BE2C (cell line): ENCODE data around the gene LAMA3.

Experiments
- DNase-seq: peaks from one replicate; pipeline ENCODE4 v3.0.0-alpha.2; 2020
- H3K27me3 ChIP-seq: fragments of 250-450 bp; sonication (Bioruptor Pico); 2 replicates; pipeline ENCODE4 v1.5.1; 2020; ENCODE audit warnings: mild to moderate bottlenecking
- H3K36me3 ChIP-seq: fragments of 250-450 bp; sonication (Bioruptor Pico); 2 replicates; pipeline ENCODE4 v1.5.1; 2020; ENCODE audit warnings: mild to moderate bottlenecking
- H3K4me1 ChIP-seq: fragments of 250-450 bp; sonication (Bioruptor Pico); 2 replicates; pipeline ENCODE4 v1.5.1; 2020
- H3K4me3 ChIP-seq: 2 replicates; pipeline ENCODE4 v1.5.1; 2011; ENCODE audit warnings: low read depth, low read length
- H3K9me3 ChIP-seq: fragments of 250-450 bp; sonication (Bioruptor Pico); 2 replicates; pipeline ENCODE4 v1.5.1; 2020
- TF ChIP-seq, protein P1 (sequence below): IDR thresholded peaks from 2 replicates; pipeline ENCODE4 v1.5.1; 2012; ENCODE audit warnings: mild to moderate bottlenecking, low read depth, low read length

Gene LAMA3

GRCh38 chr18:23833714-23834113 is 144.5 kb downstream of the LAMA3 start:
- DNase-seq: no peak
- TF ChIP-seq, protein P1, sequence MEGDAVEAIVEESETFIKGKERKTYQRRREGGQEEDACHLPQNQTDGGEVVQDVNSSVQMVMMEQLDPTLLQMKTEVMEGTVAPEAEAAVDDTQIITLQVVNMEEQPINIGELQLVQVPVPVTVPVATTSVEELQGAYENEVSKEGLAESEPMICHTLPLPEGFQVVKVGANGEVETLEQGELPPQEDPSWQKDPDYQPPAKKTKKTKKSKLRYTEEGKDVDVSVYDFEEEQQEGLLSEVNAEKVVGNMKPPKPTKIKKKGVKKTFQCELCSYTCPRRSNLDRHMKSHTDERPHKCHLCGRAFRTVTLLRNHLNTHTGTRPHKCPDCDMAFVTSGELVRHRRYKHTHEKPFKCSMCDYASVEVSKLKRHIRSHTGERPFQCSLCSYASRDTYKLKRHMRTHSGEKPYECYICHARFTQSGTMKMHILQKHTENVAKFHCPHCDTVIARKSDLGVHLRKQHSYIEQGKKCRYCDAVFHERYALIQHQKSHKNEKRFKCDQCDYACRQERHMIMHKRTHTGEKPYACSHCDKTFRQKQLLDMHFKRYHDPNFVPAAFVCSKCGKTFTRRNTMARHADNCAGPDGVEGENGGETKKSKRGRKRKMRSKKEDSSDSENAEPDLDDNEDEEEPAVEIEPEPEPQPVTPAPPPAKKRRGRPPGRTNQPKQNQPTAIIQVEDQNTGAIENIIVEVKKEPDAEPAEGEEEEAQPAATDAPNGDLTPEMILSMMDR: no peak
- Histone ChIP-seq H3K4me3 (no peak overlapping the region), H3K27me3 (no peaks in the 10 kb centered on the region), H3K36me3 (no peaks in the 10 kb centered on the region), H3K4me1 (no peaks in the 10 kb centered on the region), H3K9me3 (no peaks in the 10 kb centered on the region)

GRCh38 chr18:23835091-23835490 is 145.8 kb downstream of the LAMA3 start:
- H3K27me3 ChIP-seq: no peaks in the 10 kb centered on the region
- TF ChIP-seq, protein P1: no peak
- no peak for DNase-seq
- H3K4me3 ChIP-seq: no peak overlapping the region
- no peaks in the 10 kb centered on the region for H3K4me1 ChIP-seq
- no peaks in the 10 kb centered on the region for H3K9me3 ChIP-seq
- H3K36me3 ChIP-seq: no peaks in the 10 kb centered on the region

DNA sequence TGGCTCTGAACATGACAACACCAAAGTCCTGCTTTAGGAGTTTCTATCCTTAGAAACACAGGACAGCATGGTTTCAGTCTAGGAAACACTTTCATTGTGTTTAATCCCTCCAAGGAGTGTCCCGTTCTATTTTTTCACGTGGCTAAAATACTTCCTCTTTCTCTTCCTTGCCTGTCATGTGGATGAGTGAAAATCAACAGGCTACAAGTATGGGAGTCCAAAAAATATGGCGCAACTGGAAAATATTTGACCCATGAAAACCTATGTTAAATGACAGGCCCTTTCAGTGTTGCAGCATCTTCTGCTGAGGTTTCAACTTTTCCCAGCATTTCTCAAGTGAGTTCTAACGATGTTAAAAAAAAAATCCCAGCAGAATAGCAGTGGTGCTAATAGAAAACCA is 146.3 kb downstream of the LAMA3 start:
- TF ChIP-seq, protein P1: no peak
- no peaks in the 10 kb centered on the region for H3K36me3 ChIP-seq
- no peak overlapping the region for H3K4me3 ChIP-seq
- no peaks in the 10 kb centered on the region for H3K27me3 ChIP-seq
- DNase-seq: no peak
- no peaks in the 10 kb centered on the region for H3K9me3 ChIP-seq
- no peaks in the 10 kb centered on the region for H3K4me1 ChIP-seq

DNA sequence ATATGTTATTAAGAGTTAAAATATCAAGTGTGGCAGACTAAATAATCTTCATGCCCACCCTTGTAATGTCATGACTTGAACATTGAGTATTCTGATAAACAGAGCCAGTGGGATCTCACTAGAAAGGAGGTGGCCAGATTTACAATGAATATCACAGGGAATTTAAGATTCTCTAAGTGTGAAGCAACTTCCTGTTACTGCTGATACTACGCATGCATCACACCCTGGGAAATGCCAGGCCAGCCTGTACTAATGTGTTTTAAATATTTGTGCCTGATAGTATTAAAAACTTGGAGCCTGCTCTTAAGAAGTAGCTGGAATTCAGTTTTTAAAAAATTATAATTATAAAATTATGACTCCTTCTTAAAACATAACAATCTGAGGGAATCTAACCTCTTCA is 148.3 kb downstream of the LAMA3 start:
- TF ChIP-seq, protein P1: no peak
- Histone ChIP-seq H3K9me3 (no peaks in the 10 kb centered on the region), H3K4me1 (no peaks in the 10 kb centered on the region), H3K4me3 (no peak overlapping the region), H3K27me3 (no peaks in the 10 kb centered on the region), H3K36me3 (no peaks in the 10 kb centered on the region)
- no peak for DNase-seq

DNA sequence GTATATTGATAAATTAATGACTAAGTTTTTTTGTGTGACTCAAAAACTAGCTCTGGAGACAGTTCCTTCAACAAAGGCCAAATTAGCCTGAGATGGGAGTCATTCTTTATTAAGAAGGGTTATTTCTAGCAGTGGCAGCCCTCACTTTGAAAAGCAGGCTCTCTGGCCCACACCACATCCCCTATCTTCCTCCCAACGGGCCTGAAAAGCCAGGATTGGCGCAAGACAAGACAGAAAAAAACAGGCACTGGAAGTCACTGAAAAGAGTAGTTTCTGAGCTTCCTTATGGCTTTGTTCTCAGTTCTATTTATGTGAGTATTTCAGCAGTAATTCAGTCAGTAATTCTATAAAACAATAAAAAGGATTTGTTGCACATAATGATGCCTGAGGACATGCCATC is 149.0 kb downstream of the LAMA3 start:
- H3K4me1 ChIP-seq: no peaks in the 10 kb centered on the region
- no peak for DNase-seq
- no peak overlapping the region for H3K4me3 ChIP-seq
- TF ChIP-seq, protein P1: no peak
- no peaks in the 10 kb centered on the region for H3K27me3 ChIP-seq
- no peaks in the 10 kb centered on the region for H3K36me3 ChIP-seq
- no peaks in the 10 kb centered on the region for H3K9me3 ChIP-seq

GRCh38 chr18:23838801-23839366 is 149.6 kb downstream of the LAMA3 start:
- TF ChIP-seq, protein P1: no peak
- no peak overlapping the region for H3K4me3 ChIP-seq
- no peak for DNase-seq

More at GRCh38 chr18:23838801-23839366, 149.6 kb downstream of the LAMA3 start:
- no peaks in the 10 kb centered on the region for H3K27me3 ChIP-seq
- H3K9me3 ChIP-seq: no peaks in the 10 kb centered on the region
- no peaks in the 10 kb centered on the region for H3K4me1 ChIP-seq
- no peaks in the 10 kb centered on the region for H3K36me3 ChIP-seq
